NCI-H526 treated with DMSO at 0.1 percent for 48 hours (cell line): Measurements from ENCODE around the gene HMG20B.

Source experiments
- DNase-seq: peaks from one replicate; lab custom pipeline; 2025; lab: John Stamatoyannopoulos, UW

The HMG20B gene

GRCh38 chr19:3620817-3621547 lies 48.2 kb downstream of the HMG20B start:
- no peak for DNase-seq

GRCh38 chr19:3621689-3622088 lies 48.9 kb downstream of the HMG20B start:
- DNase-seq: no peak

GRCh38 chr19:3622224-3622623 lies 49.5 kb downstream of the HMG20B start:
- DNase-seq: no peak

GRCh38 chr19:3623716-3624115 lies 51.0 kb downstream of the HMG20B start:
- no peak for DNase-seq

- DNase-seq: no peak
Measured at GRCh38 chr19:3625996-3626472, 53.3 kb downstream of the HMG20B start.

GRCh38 chr19:3626473-3627350 lies 54.0 kb downstream of the HMG20B start, which contains the start of gene CACTIN:
Gene CACTIN, minus strand, starts transcription at chr19:3626790. Its CDS starts 28 bp downstream, at chr19:3626762.
- DNase-seq: peak; percentile 86

GRCh38 chr19:3627351-3627723 lies 54.6 kb downstream of the HMG20B start:
- no peak for DNase-seq
